Measurements from ENCODE around the gene LYPD4.

LYPD4 gene

DNA sequence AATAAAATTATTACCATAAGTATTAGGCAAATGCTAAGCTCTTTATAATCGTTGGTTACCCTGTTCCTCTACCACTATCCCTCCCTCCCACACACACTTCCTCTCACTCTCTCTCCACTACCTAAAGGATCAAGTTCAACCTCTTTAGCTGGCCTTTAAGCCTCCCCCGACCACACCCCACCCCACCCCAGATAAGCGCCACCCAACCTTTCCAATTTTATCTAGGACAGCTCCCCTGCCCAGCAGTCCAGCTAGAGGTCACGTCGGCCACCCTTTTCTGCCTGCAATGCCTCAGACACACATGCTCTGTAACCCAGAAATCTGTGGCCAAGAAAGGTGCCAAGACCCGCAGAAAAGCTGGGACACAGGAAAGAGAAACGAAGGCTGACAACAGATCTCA is 1.1 kb downstream of the LYPD4 start:
- H3K9ac ChIP-seq (ENCODE audit: low read length): no peak overlapping the region
- H3K4me3 ChIP-seq (ENCODE audit: low read depth, low read length, poor library complexity, severe bottlenecking): no peak overlapping the region
- H4K20me1 ChIP-seq (ENCODE audit: insufficient read depth, low read length): no peaks in the 10 kb centered on the region
- no peaks in the 10 kb centered on the region for H3K36me3 ChIP-seq (ENCODE audit: insufficient read depth, low read length)
- no peaks in the 10 kb centered on the region for H3F3A ChIP-seq (ENCODE audit: insufficient read depth, low read length)
- H3K9me2 ChIP-seq (ENCODE audit: low read depth, low read length): no peaks in the 10 kb centered on the region
- no peaks in the 10 kb centered on the region; the same call in none of the 2 replicates for H3K27me3 ChIP-seq (ENCODE audit: insufficient read depth, low read length)
- H3K79me2 ChIP-seq (ENCODE audit: insufficient read depth, low read length): no peaks in the 10 kb centered on the region
- TF ChIP-seq EZH2 (IDR thresholded peaks at IDR 0.05; ENCODE audit: borderline replicate concordance, low read length): no peak
- TF ChIP-seq, protein P1, sequence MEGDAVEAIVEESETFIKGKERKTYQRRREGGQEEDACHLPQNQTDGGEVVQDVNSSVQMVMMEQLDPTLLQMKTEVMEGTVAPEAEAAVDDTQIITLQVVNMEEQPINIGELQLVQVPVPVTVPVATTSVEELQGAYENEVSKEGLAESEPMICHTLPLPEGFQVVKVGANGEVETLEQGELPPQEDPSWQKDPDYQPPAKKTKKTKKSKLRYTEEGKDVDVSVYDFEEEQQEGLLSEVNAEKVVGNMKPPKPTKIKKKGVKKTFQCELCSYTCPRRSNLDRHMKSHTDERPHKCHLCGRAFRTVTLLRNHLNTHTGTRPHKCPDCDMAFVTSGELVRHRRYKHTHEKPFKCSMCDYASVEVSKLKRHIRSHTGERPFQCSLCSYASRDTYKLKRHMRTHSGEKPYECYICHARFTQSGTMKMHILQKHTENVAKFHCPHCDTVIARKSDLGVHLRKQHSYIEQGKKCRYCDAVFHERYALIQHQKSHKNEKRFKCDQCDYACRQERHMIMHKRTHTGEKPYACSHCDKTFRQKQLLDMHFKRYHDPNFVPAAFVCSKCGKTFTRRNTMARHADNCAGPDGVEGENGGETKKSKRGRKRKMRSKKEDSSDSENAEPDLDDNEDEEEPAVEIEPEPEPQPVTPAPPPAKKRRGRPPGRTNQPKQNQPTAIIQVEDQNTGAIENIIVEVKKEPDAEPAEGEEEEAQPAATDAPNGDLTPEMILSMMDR (IDR thresholded peaks at IDR 0.05; ENCODE audit: low read length): no peak
- no peaks in the 10 kb centered on the region for H3K4me1 ChIP-seq (ENCODE audit: insufficient read depth, low read length, severe bottlenecking)
- no peaks in the 10 kb centered on the region for H3K9me3 ChIP-seq (ENCODE audit: low read length)
- no peak overlapping the region for H3K27ac ChIP-seq (ENCODE audit: low read depth, low read length, poor library complexity, severe bottlenecking)
- H3K4me2 ChIP-seq (ENCODE audit: low read length): no peak overlapping the region
- H2AFZ ChIP-seq (ENCODE audit: low read length): no peak overlapping the region

DNA sequence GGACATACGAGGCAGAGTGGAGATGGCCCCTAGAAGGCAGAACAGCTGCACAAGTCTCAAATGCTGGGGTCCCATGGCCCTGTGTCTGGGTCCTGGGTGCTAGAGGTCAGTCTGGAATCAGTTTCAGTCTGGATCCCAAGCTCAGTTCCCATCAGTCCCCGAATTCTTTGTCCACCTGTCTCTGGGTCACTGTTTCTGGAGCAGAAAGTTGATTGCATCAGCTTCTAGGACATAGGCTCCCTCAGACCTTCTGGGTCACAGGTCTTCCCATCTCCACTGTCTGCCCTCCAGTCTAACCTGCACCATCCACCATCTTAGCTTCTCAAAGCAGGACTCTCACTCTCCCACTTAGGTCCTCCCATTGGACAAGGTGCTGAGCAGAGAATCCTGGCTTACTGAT is 5.3 kb downstream of the LYPD4 start:
- H2AFZ ChIP-seq (ENCODE audit: low read length): no peak overlapping the region
- no peak overlapping the region for H3K4me2 ChIP-seq (ENCODE audit: low read length)
- H3K9me3 ChIP-seq (ENCODE audit: low read length): no peaks in the 10 kb centered on the region
- H3K27me3 ChIP-seq (ENCODE audit: insufficient read depth, low read length): no peaks in the 10 kb centered on the region; the same call in 1 of the 2 replicates
- H3K27ac ChIP-seq (ENCODE audit: low read depth, low read length, poor library complexity, severe bottlenecking): no peak overlapping the region
- no peaks in the 10 kb centered on the region for H3F3A ChIP-seq (ENCODE audit: insufficient read depth, low read length)
- no peak overlapping the region for H3K4me3 ChIP-seq (ENCODE audit: low read depth, low read length, poor library complexity, severe bottlenecking)
- H3K9me2 ChIP-seq (ENCODE audit: low read depth, low read length): no peaks in the 10 kb centered on the region
- H3K9ac ChIP-seq (ENCODE audit: low read length): no peak overlapping the region
- no peaks in the 10 kb centered on the region for H3K79me2 ChIP-seq (ENCODE audit: insufficient read depth, low read length)
- TF ChIP-seq, protein P1 (IDR thresholded peaks at IDR 0.05; ENCODE audit: low read length): no peak
- no peak for TF ChIP-seq EZH2 (IDR thresholded peaks at IDR 0.05; ENCODE audit: borderline replicate concordance, low read length)
- no peaks in the 10 kb centered on the region for H3K4me1 ChIP-seq (ENCODE audit: insufficient read depth, low read length, severe bottlenecking)
- no peaks in the 10 kb centered on the region for H4K20me1 ChIP-seq (ENCODE audit: insufficient read depth, low read length)
- no peaks in the 10 kb centered on the region for H3K36me3 ChIP-seq (ENCODE audit: insufficient read depth, low read length)

DNA sequence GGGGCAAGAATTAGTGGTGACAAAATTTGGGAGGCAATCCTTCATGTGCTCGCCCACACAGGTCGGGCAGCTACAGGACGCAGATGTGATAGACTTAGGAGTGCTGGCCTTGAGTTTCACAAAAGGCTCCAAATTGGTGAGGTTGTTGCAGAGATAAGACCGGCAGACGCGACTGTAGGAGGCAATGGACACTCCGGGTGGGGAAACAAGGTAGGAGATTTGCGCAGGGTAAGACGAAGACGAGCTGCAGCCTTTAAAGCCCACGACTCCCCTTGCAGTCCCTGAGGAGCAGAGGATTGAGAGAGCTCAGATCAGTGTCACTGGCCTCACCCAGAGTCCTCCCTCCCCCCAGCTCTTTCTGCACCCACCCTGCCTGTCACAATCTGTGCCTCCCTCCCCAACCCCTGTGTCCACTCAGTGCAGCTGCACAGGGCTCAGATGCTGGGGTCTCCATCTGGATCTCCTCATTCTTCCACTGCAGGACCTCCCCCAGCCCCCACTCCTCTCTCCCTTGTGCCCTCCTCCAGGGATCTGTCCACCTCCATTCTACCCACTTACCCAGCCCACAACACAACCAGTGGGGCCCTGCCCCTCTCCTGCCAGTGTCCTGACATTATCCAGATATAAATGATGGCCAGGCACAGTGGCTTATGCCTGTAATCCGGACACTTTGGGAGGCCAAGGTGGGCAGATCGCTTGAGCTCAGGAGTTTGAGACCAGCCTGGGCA is 6.3 kb downstream of the LYPD4 start:
- H3K9me2 ChIP-seq (ENCODE audit: low read depth, low read length): no peaks in the 10 kb centered on the region
- H3K4me3 ChIP-seq (ENCODE audit: low read depth, low read length, poor library complexity, severe bottlenecking): no peak overlapping the region
- no peak overlapping the region for H3K27ac ChIP-seq (ENCODE audit: low read depth, low read length, poor library complexity, severe bottlenecking)
- no peak for TF ChIP-seq EZH2 (IDR thresholded peaks at IDR 0.05; ENCODE audit: borderline replicate concordance, low read length)
- H3K36me3 ChIP-seq (ENCODE audit: insufficient read depth, low read length): no peaks in the 10 kb centered on the region
- H2AFZ ChIP-seq (ENCODE audit: low read length): no peak overlapping the region
- H4K20me1 ChIP-seq (ENCODE audit: insufficient read depth, low read length): no peaks in the 10 kb centered on the region
- no peak overlapping the region for H3K4me2 ChIP-seq (ENCODE audit: low read length)
- no peaks in the 10 kb centered on the region for H3K4me1 ChIP-seq (ENCODE audit: insufficient read depth, low read length, severe bottlenecking)
- no peaks in the 10 kb centered on the region for H3K79me2 ChIP-seq (ENCODE audit: insufficient read depth, low read length)
- no peaks in the 10 kb centered on the region for H3F3A ChIP-seq (ENCODE audit: insufficient read depth, low read length)
- H3K9me3 ChIP-seq (ENCODE audit: low read length): no peaks in the 10 kb centered on the region
- no peaks in the 10 kb centered on the region; the same call in 1 of the 2 replicates for H3K27me3 ChIP-seq (ENCODE audit: insufficient read depth, low read length)
- no peak overlapping the region for H3K9ac ChIP-seq (ENCODE audit: low read length)

Measured in OCI-LY1 (cell line).